Measurements from ENCODE around the gene RBM6. TPM values are rescaled to one million over a fixed set of nuclear protein-coding genes. Genes with fewer than 3 reads are reported as not detected.
"Not testable (repeated sequence)": the region's sequence is repeated elsewhere in the genome, so short reads cannot be mapped to it uniquely, and the experiment has no call there.

RBM6 gene
- total RNA-seq, 4 donors from 2014 or later, result 106 to 182 (median 158) TPM

GRCh38 chr3:49911611-49912010 is 28.3 kb upstream of the RBM6 start:
- no peak for DNase-seq (ENCODE audit: low spot score in 2 of 2)
- Histone ChIP-seq H3K4me1 (peaks cover 0 to 1% (median under 1%) of the 10 kb centered on the region in 4 donors), H3K9me3 (no peaks in the 10 kb centered on the region), H3K36me3 (peaks cover 0 to 49% (median 6%) of the 10 kb centered on the region in 3 donors), H3K27ac (no peak overlapping the region), H3K4me3 (no peak overlapping the region), H3K27me3 (no peaks in the 10 kb centered on the region)
- WGBS, 2 donors, result 84 to 92% methylated on average over 12 to 14 of the region's 15 CpGs
- TF ChIP-seq EP300 (IDR thresholded peaks at IDR 0.05), result no peak
- no peak for TF ChIP-seq CTCF (IDR thresholded peaks at IDR 0.05)
- TF ChIP-seq POLR2A (IDR thresholded peaks at IDR 0.05), result no peak

GRCh38 chr3:49912881-49913281 is 27.1 kb upstream of the RBM6 start:
- Histone ChIP-seq H3K36me3 (peaks cover 0 to 54% (median 6%) of the 10 kb centered on the region in 3 donors), H3K9me3 (no peaks in the 10 kb centered on the region), H3K27ac (no peak overlapping the region), H3K27me3 (no peaks in the 10 kb centered on the region), H3K4me3 (no peak overlapping the region), H3K4me1 (no peaks in the 10 kb centered on the region)
- no peak for DNase-seq (ENCODE audit: low spot score in 2 of 2)
- TF ChIP-seq EP300 (IDR thresholded peaks at IDR 0.05) (no peak), POLR2A (IDR thresholded peaks at IDR 0.05) (no peak), CTCF (IDR thresholded peaks at IDR 0.05) (no peak)
- 81 to 91% methylated on average over 4 of the region's 4 CpGs for WGBS, 2 donors

GRCh38 chr3:49914906-49915305 is 25.0 kb upstream of the RBM6 start:
- WGBS, 2 donors, result 94 to 97% methylated on average over 2 of the region's 2 CpGs
- no peak for DNase-seq (ENCODE audit: low spot score in 2 of 2)
- no peak overlapping the region for H3K4me3 ChIP-seq
- H3K27ac ChIP-seq, result no peak overlapping the region
- TF ChIP-seq POLR2A (IDR thresholded peaks at IDR 0.05) (no peak), CTCF (IDR thresholded peaks at IDR 0.05) (no peak), EP300 (IDR thresholded peaks at IDR 0.05) (no peak)
- H3K9me3 ChIP-seq, result no peaks in the 10 kb centered on the region
- H3K4me1 ChIP-seq, result no peaks in the 10 kb centered on the region
- no peaks in the 10 kb centered on the region for H3K27me3 ChIP-seq
- peaks cover 0 to 43% (median 6%) of the 10 kb centered on the region in 3 donors for H3K36me3 ChIP-seq

- DNase-seq (ENCODE audit: low spot score in 2 of 2), result no peak
- Histone ChIP-seq H3K9me3 (no peaks in the 10 kb centered on the region), H3K4me3 (no peak overlapping the region), H3K27ac (no peak overlapping the region), H3K27me3 (no peaks in the 10 kb centered on the region), H3K4me1 (no peaks in the 10 kb centered on the region), H3K36me3 (peaks cover 0 to 25% (median 0%) of the 10 kb centered on the region in 3 donors)
- TF ChIP-seq POLR2A (IDR thresholded peaks at IDR 0.05), result no peak
- TF ChIP-seq EP300 (IDR thresholded peaks at IDR 0.05), result no peak
- TF ChIP-seq CTCF (IDR thresholded peaks at IDR 0.05), result no peak
- 93 to 94% methylated on average over 5 of the region's 5 CpGs for WGBS, 2 donors
Observed at GRCh38 chr3:49916686-49917085, 23.3 kb upstream of the RBM6 start.

GRCh38 chr3:49917806-49918590 is 22.0 kb upstream of the RBM6 start:
- WGBS, 2 donors, result 92 to 96% methylated on average over 19 of the region's 19 CpGs

More at GRCh38 chr3:49917806-49918590, 22.0 kb upstream of the RBM6 start:
- not testable (repeated sequence) for DNase-seq (ENCODE audit: low spot score in 2 of 2); H3K4me1 ChIP-seq; H3K27me3 ChIP-seq; H3K4me3 ChIP-seq; H3K9me3 ChIP-seq; H3K27ac ChIP-seq
- H3K36me3 ChIP-seq, result peaks cover 0 to 17% (median 0%) of the 10 kb centered on the region in 3 donors

Data from tibial nerve (tissue), 4 donors.